ENCODE data around the gene RAC3.

RAC3 gene

DNA sequence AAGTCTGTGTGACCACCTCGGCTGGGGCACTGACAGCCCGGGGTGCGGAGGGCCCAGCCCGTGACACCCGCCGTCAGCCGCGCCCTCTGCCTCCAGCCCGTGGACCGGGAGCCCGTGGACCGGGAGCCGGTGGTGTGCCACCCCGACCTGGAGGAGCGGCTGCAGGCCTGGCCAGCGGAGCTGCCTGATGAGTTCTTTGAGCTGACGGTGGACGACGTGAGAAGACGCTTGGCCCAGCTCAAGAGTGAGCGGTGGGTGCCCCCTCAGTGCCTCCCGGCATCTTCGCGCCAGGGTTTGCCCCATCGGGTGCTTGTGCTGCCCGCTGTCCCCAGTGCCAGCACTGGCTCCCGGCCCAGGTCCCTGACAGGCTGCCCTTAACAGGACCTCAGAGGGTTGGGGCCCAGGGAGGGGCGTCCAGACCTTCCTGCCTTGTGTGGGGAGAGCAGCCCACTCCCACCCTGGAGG lies 22.5 kb upstream of the RAC3 start:
- TF ChIP-seq TAF1 (IDR thresholded peaks at IDR 0.05; ENCODE audit: low read depth), result no peak
- TF ChIP-seq YY1 (IDR thresholded peaks at IDR 0.05; ENCODE audit: low read depth), result no peak
- no peak for TF ChIP-seq TEAD4 (IDR thresholded peaks at IDR 0.05)
- TF ChIP-seq, protein P1, sequence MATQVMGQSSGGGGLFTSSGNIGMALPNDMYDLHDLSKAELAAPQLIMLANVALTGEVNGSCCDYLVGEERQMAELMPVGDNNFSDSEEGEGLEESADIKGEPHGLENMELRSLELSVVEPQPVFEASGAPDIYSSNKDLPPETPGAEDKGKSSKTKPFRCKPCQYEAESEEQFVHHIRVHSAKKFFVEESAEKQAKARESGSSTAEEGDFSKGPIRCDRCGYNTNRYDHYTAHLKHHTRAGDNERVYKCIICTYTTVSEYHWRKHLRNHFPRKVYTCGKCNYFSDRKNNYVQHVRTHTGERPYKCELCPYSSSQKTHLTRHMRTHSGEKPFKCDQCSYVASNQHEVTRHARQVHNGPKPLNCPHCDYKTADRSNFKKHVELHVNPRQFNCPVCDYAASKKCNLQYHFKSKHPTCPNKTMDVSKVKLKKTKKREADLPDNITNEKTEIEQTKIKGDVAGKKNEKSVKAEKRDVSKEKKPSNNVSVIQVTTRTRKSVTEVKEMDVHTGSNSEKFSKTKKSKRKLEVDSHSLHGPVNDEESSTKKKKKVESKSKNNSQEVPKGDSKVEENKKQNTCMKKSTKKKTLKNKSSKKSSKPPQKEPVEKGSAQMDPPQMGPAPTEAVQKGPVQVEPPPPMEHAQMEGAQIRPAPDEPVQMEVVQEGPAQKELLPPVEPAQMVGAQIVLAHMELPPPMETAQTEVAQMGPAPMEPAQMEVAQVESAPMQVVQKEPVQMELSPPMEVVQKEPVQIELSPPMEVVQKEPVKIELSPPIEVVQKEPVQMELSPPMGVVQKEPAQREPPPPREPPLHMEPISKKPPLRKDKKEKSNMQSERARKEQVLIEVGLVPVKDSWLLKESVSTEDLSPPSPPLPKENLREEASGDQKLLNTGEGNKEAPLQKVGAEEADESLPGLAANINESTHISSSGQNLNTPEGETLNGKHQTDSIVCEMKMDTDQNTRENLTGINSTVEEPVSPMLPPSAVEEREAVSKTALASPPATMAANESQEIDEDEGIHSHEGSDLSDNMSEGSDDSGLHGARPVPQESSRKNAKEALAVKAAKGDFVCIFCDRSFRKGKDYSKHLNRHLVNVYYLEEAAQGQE (IDR thresholded peaks at IDR 0.05; ENCODE audit: low read depth), result no peak
- TF ChIP-seq FOXM1 (IDR thresholded peaks at IDR 0.05; ENCODE audit: borderline replicate concordance, low read depth), result no peak
- no peak for TF ChIP-seq NFIC (IDR thresholded peaks at IDR 0.05)

DNA sequence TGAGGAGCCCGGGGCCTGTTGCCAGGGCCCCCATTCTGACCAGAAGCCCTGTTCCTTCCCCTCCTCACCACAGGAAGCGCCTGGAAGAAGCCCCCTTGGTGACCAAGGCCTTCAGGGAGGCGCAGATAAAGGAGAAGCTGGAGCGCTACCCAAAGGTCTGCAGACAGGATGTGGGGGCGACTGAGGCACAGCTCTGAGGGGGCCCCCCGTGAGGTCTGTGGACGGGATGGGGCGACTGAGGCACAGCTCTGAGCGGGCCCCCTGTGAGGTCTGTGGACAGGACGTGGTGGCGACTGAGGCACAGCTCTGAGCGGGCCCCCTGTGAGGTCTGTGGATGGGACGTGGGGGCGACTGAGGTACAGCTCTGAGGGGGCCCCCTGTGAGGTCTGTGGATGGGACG lies 22.1 kb upstream of the RAC3 start:
- no peak for TF ChIP-seq RAD21 (IDR thresholded peaks at IDR 0.05; ENCODE audit: low read depth)

- TF ChIP-seq, protein P2, sequence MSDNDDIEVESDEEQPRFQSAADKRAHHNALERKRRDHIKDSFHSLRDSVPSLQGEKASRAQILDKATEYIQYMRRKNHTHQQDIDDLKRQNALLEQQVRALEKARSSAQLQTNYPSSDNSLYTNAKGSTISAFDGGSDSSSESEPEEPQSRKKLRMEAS (IDR thresholded peaks at IDR 0.05), result no peak
- TF ChIP-seq USF1 (IDR thresholded peaks at IDR 0.05), result no peak
Observed at GRCh38 chr17:82010575-82011525, 20.6 kb upstream of the RAC3 start.

DNA sequence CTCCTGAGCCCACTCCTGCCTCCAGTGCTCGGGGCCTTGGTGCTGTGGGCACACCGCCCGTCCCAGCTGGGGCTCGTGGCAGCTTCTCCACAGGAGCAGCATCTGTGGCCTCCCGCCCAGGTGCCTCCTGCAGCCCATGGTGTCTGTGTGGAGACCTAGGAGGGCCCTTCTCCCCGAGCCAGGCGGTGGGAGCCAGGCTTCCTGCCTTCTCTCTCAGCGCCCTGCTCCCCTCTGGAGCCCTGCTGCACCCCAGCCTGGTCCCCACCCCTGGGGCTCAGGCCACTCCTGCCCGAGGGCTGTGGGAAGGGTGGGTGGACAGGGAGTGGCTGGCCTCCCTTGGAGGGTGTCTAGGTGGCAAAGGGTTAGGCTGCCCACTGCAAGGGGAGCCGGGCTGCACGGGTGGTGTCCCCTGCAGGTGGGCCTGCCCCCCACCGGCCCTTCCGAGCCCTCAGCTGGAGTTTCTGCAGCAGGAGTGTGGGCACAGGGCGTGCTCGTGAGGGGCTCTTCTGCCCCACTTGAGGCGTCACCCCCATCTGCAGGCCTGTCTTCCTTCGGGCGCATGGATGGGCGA lies 19.8 kb upstream of the RAC3 start:
- TF ChIP-seq FOXM1 (IDR thresholded peaks at IDR 0.05; ENCODE audit: borderline replicate concordance, low read depth) (no peak), YY1 (IDR thresholded peaks at IDR 0.05; ENCODE audit: low read depth) (no peak), TAF1 (IDR thresholded peaks at IDR 0.05; ENCODE audit: low read depth) (no peak), EGR1 (IDR thresholded peaks at IDR 0.05) (no peak), CREB1 (IDR thresholded peaks at IDR 0.05; ENCODE audit: low read depth) (no peak)

- TF ChIP-seq TEAD4 (IDR thresholded peaks at IDR 0.05) (no peak), TAF1 (IDR thresholded peaks at IDR 0.05; ENCODE audit: low read depth) (no peak), CREB1 (IDR thresholded peaks at IDR 0.05; ENCODE audit: low read depth) (no peak), USF1 (IDR thresholded peaks at IDR 0.05) (no peak), RAD21 (IDR thresholded peaks at IDR 0.05; ENCODE audit: low read depth) (no peak), EP300 (IDR thresholded peaks at IDR 0.05; ENCODE audit: borderline replicate concordance) (no peak), YY1 (IDR thresholded peaks at IDR 0.05; ENCODE audit: low read depth) (no peak)
- TF ChIP-seq, protein P2 (IDR thresholded peaks at IDR 0.05), result no peak
Observed at GRCh38 chr17:82012261-82012639, 19.2 kb upstream of the RAC3 start.

GRCh38 chr17:82012640-82013295 lies 18.7 kb upstream of the RAC3 start:
- TF ChIP-seq EP300 (IDR thresholded peaks at IDR 0.05; ENCODE audit: borderline replicate concordance), result no peak
- TF ChIP-seq EGR1 (IDR thresholded peaks at IDR 0.05), result no peak
- no peak for TF ChIP-seq RAD21 (IDR thresholded peaks at IDR 0.05; ENCODE audit: low read depth)
- no peak for TF ChIP-seq TAF1 (IDR thresholded peaks at IDR 0.05; ENCODE audit: low read depth)
- no peak for TF ChIP-seq TEAD4 (IDR thresholded peaks at IDR 0.05)
- TF ChIP-seq FOXM1 (IDR thresholded peaks at IDR 0.05; ENCODE audit: borderline replicate concordance, low read depth), result no peak
- TF ChIP-seq CEBPB (IDR thresholded peaks at IDR 0.05), result no peak
- TF ChIP-seq, protein P2 (IDR thresholded peaks at IDR 0.05), result no peak
- TF ChIP-seq ZBTB7A (IDR thresholded peaks at IDR 0.05; ENCODE audit: low read depth), result no peak
- TF ChIP-seq YY1 (IDR thresholded peaks at IDR 0.05; ENCODE audit: low read depth), result no peak
- TF ChIP-seq, protein P1 (IDR thresholded peaks at IDR 0.05; ENCODE audit: low read depth), result no peak
- no peak for TF ChIP-seq NFIC (IDR thresholded peaks at IDR 0.05)
- no peak for TF ChIP-seq USF1 (IDR thresholded peaks at IDR 0.05)
- no peak for TF ChIP-seq CREB1 (IDR thresholded peaks at IDR 0.05; ENCODE audit: low read depth)
